Mesodermal cell (in vitro differentiated cells): ENCODE results near the gene IMMT.
"Not testable (repeated sequence)": the region's sequence is repeated elsewhere in the genome, so short reads cannot be mapped to it uniquely, and the experiment has no call there.

Experiments
- H3K27ac ChIP-seq: 2 replicates; pipeline ENCODE4 v1.7.0; 2013; ENCODE audit warnings: mild to moderate bottlenecking, low read depth, low read length, moderate library complexity; ENCODE audit not compliant: severe bottlenecking
- H3K36me3 ChIP-seq: 2 replicates; pipeline ENCODE4 v1.7.1; 2013; ENCODE audit warnings: mild to moderate bottlenecking, low read length, moderate library complexity; ENCODE audit not compliant: control insufficient read depth, insufficient read depth
- H3K4me1 ChIP-seq: one replicate; pipeline ENCODE4 v1.7.1; 2013; ENCODE audit warnings: mild to moderate bottlenecking, low read length; ENCODE audit not compliant: insufficient read depth, control insufficient read depth, poor library complexity, severe bottlenecking
- H3K4me3 ChIP-seq: 2 replicates; pipeline ENCODE4 v1.7.0; 2013; ENCODE audit warnings: low read length, control low read depth, mild to moderate bottlenecking; ENCODE audit not compliant: insufficient read depth, poor library complexity, severe bottlenecking; ENCODE audit errors: extremely low read depth
- H3K9me3 ChIP-seq: 2 replicates; pipeline ENCODE4 v1.7.1; 2013; ENCODE audit warnings: mild to moderate bottlenecking, low read length, moderate library complexity; ENCODE audit not compliant: control insufficient read depth
- WGBS, 2 experiments: methylation state at CpG; one replicate each; pipeline ENCODE4 v1.1.5; 2013; ENCODE audit warnings: missing lambda C conversion rate in 2 of 2; ENCODE audit not compliant: insufficient coverage in 2 of 2; 5-methylcytosine and 5-hydroxymethylcytosine counted together

The IMMT gene

GRCh38 chr2:86235196-86235980, 40.1 kb upstream of the IMMT start:
- H3K4me1 ChIP-seq, result no peaks in the 10 kb centered on the region
- no peaks in the 10 kb centered on the region for H3K9me3 ChIP-seq
- H3K27ac ChIP-seq, result no peak overlapping the region
- no peaks in the 10 kb centered on the region for H3K36me3 ChIP-seq
- H3K4me3 ChIP-seq, result no peak overlapping the region
- 86 to 90% methylated on average over 3 to 7 of the region's 12 CpGs for WGBS, 2 experiments

GRCh38 chr2:86234563-86235131, 39.4 kb upstream of the IMMT start:
- WGBS, 2 experiments, result no CpG with 5 or more reads among the region's 3 CpGs
- Histone ChIP-seq H3K4me3 (no peak overlapping the region), H3K4me1 (no peaks in the 10 kb centered on the region), H3K27ac (no peak overlapping the region), H3K9me3 (no peaks in the 10 kb centered on the region), H3K36me3 (no peaks in the 10 kb centered on the region)

- Histone ChIP-seq H3K27ac (no peak overlapping the region), H3K9me3 (no peaks in the 10 kb centered on the region), H3K4me1 (no peaks in the 10 kb centered on the region), H3K36me3 (no peaks in the 10 kb centered on the region), H3K4me3 (no peak overlapping the region)
- WGBS, 2 experiments, result 51 to 69% methylated on average over 2 to 3 of the region's 4 CpGs
Observed at GRCh38 chr2:86233436-86233835, 38.2 kb upstream of the IMMT start.

- Histone ChIP-seq H3K9me3 (no peaks in the 10 kb centered on the region), H3K4me1 (no peaks in the 10 kb centered on the region), H3K4me3 (no peak overlapping the region), H3K36me3 (no peaks in the 10 kb centered on the region), H3K27ac (no peak overlapping the region)
- 90 to 95% methylated on average over 5 to 6 of the region's 6 CpGs for WGBS, 2 experiments
Observed at GRCh38 chr2:86232910-86233309, 37.6 kb upstream of the IMMT start.

- H3K4me3 ChIP-seq, result no peak overlapping the region
Observed at GRCh38 chr2:86232373-86232784, 37.1 kb upstream of the IMMT start.

GRCh38 chr2:86231680-86232372, 36.6 kb upstream of the IMMT start:
- no peaks in the 10 kb centered on the region for H3K4me1 ChIP-seq
- no peaks in the 10 kb centered on the region for H3K36me3 ChIP-seq
- no peak overlapping the region for H3K4me3 ChIP-seq
- H3K9me3 ChIP-seq, result no peaks in the 10 kb centered on the region
- WGBS, 2 experiments, result 87 to 90% methylated on average over 10 to 13 of the region's 13 CpGs
- H3K27ac ChIP-seq, result no peak overlapping the region

More at GRCh38 chr2:86232373-86232784, 37.1 kb upstream of the IMMT start:
- H3K27ac ChIP-seq, result no peak overlapping the region
- H3K36me3 ChIP-seq, result no peaks in the 10 kb centered on the region
- no peaks in the 10 kb centered on the region for H3K4me1 ChIP-seq
- H3K9me3 ChIP-seq, result no peaks in the 10 kb centered on the region
- 83 to 95% methylated on average over 13 to 15 of the region's 15 CpGs for WGBS, 2 experiments

GRCh38 chr2:86230961-86231360, 35.7 kb upstream of the IMMT start:
- H3K36me3 ChIP-seq, result no peaks in the 10 kb centered on the region
- H3K4me3 ChIP-seq, result no peak overlapping the region
- H3K4me1 ChIP-seq, result no peaks in the 10 kb centered on the region
- H3K9me3 ChIP-seq, result no peaks in the 10 kb centered on the region
- H3K27ac ChIP-seq, result no peak overlapping the region
- 74 to 94% methylated on average over 3 to 4 of the region's 5 CpGs for WGBS, 2 experiments

GRCh38 chr2:86229221-86229620, 34.0 kb upstream of the IMMT start:
- no peaks in the 10 kb centered on the region for H3K36me3 ChIP-seq
- H3K4me1 ChIP-seq, result no peaks in the 10 kb centered on the region
- no peak overlapping the region for H3K4me3 ChIP-seq
- no peak overlapping the region for H3K27ac ChIP-seq
- H3K9me3 ChIP-seq, result no peaks in the 10 kb centered on the region
- WGBS, 2 experiments, result 87 to 100% methylated on average over 3 of the region's 4 CpGs

GRCh38 chr2:86228574-86228973, 33.3 kb upstream of the IMMT start:
- WGBS, 2 experiments, result 86 to 92% methylated on average over 1 to 2 of the region's 8 CpGs
- H3K4me3 ChIP-seq, H3K36me3 ChIP-seq, H3K9me3 ChIP-seq, H3K4me1 ChIP-seq, H3K27ac ChIP-seq: not testable (repeated sequence)

- no peak overlapping the region for H3K27ac ChIP-seq
- WGBS, 2 experiments, result 76 to 94% methylated on average over 2 of the region's 2 CpGs
- no peaks in the 10 kb centered on the region for H3K36me3 ChIP-seq
- no peak overlapping the region for H3K4me3 ChIP-seq
- no peaks in the 10 kb centered on the region for H3K9me3 ChIP-seq
- H3K4me1 ChIP-seq, result no peaks in the 10 kb centered on the region
Observed at GRCh38 chr2:86227685-86228084, 32.4 kb upstream of the IMMT start.
